Measurements from ENCODE around the gene LGMN. TPM values are rescaled to one million over a fixed set of nuclear protein-coding genes. Genes with fewer than 3 reads are reported as not detected.

LGMN gene
- total RNA-seq, 1 experiment from 2014 or later, result 20.0 TPM

- CTCF ChIA-PET, result interaction anchor here (0.6 kb wide), 1 partner anchor 106 kb away, joined by 3 read pairs; no protein-coding TSS in a partner anchor
- intact Hi-C loops (cut with micrococcal nuclease), result no loop called here
- H3K27me3 Mint-ChIP-seq (ENCODE audit: insufficient read depth, unreplicated experiment), result no peaks in the 10 kb centered on the region
Measured at GRCh38 chr14:92706386-92706785, 42.0 kb downstream of the LGMN start.

GRCh38 chr14:92704821-92705220 lies 43.6 kb downstream of the LGMN start:
- H3K27ac Mint-ChIP-seq (ENCODE audit: low read depth, unreplicated experiment), result no peak overlapping the region
- intact Hi-C loops (cut with micrococcal nuclease), result no loop called here
- CTCF ChIA-PET, result interaction anchor here (0.6 kb wide), 1 partner anchor 1230 kb away, joined by 4 read pairs; no protein-coding TSS in a partner anchor
- no peak overlapping the region for H3K4me3 Mint-ChIP-seq (ENCODE audit: unreplicated experiment)
- H3K36me3 Mint-ChIP-seq (ENCODE audit: insufficient read depth, unreplicated experiment), result peaks cover 12% of the 10 kb centered on the region
- no peak for DNase-seq (ENCODE audit: unreplicated experiment)
- POLR2A ChIA-PET, result no interaction called here
- no peak for TF ChIP-seq CTCF (IDR thresholded peaks at IDR 0.05; ENCODE audit: unreplicated experiment)
- H3K4me1 Mint-ChIP-seq (ENCODE audit: insufficient read depth, unreplicated experiment), result no peaks in the 10 kb centered on the region
- H3K27me3 Mint-ChIP-seq (ENCODE audit: insufficient read depth, unreplicated experiment), result no peaks in the 10 kb centered on the region
- no TSS peak for BruUV-seq (replicated peaks)
- H3K9me3 Mint-ChIP-seq (ENCODE audit: unreplicated experiment), result no peaks in the 10 kb centered on the region

More at GRCh38 chr14:92706386-92706785, 42.0 kb downstream of the LGMN start:
- H3K4me1 Mint-ChIP-seq (ENCODE audit: insufficient read depth, unreplicated experiment), result no peaks in the 10 kb centered on the region
- POLR2A ChIA-PET, result no interaction called here
- no peak overlapping the region for H3K4me3 Mint-ChIP-seq (ENCODE audit: unreplicated experiment)
- no peak for DNase-seq (ENCODE audit: unreplicated experiment)
- TF ChIP-seq CTCF (IDR thresholded peaks at IDR 0.05; ENCODE audit: unreplicated experiment), result no peak
- peaks cover 12% of the 10 kb centered on the region for H3K36me3 Mint-ChIP-seq (ENCODE audit: insufficient read depth, unreplicated experiment)
- H3K9me3 Mint-ChIP-seq (ENCODE audit: unreplicated experiment), result no peaks in the 10 kb centered on the region
- no TSS peak for BruUV-seq (replicated peaks)
- no peak overlapping the region for H3K27ac Mint-ChIP-seq (ENCODE audit: low read depth, unreplicated experiment)

GRCh38 chr14:92704036-92704804 lies 44.2 kb downstream of the LGMN start:
- CTCF ChIA-PET, result interaction anchor here (0.8 to 1.0 kb wide), 2 partner anchors 13 to 17 kb away, joined by 3 to 5 read pairs; no protein-coding TSS in a partner anchor
- no peak for TF ChIP-seq CTCF (IDR thresholded peaks at IDR 0.05; ENCODE audit: unreplicated experiment)

GRCh38 chr14:92703516-92703915 lies 44.9 kb downstream of the LGMN start:
- ChIA-PET CTCF (interaction anchor here (0.8 to 1.0 kb wide), 2 partner anchors 13 to 17 kb away, joined by 3 to 5 read pairs; no protein-coding TSS in a partner anchor), POLR2A (no interaction called here)
- H3K4me1 Mint-ChIP-seq (ENCODE audit: insufficient read depth, unreplicated experiment), result no peaks in the 10 kb centered on the region
- H3K4me3 Mint-ChIP-seq (ENCODE audit: unreplicated experiment), result no peak overlapping the region
- no peak for DNase-seq (ENCODE audit: unreplicated experiment)
- no peaks in the 10 kb centered on the region for H3K9me3 Mint-ChIP-seq (ENCODE audit: unreplicated experiment)
- BruUV-seq (replicated peaks), result no TSS peak
- no peaks in the 10 kb centered on the region for H3K27me3 Mint-ChIP-seq (ENCODE audit: insufficient read depth, unreplicated experiment)
- intact Hi-C loops (cut with micrococcal nuclease), result no loop called here
- TF ChIP-seq CTCF (IDR thresholded peaks at IDR 0.05; ENCODE audit: unreplicated experiment), result no peak
- peaks cover 12% of the 10 kb centered on the region for H3K36me3 Mint-ChIP-seq (ENCODE audit: insufficient read depth, unreplicated experiment)
- H3K27ac Mint-ChIP-seq (ENCODE audit: low read depth, unreplicated experiment), result no peak overlapping the region

More at GRCh38 chr14:92704036-92704804, 44.2 kb downstream of the LGMN start:
- Mint-ChIP-seq H3K36me3 (ENCODE audit: insufficient read depth, unreplicated experiment) (peaks cover 12% of the 10 kb centered on the region), H3K4me1 (ENCODE audit: insufficient read depth, unreplicated experiment) (no peaks in the 10 kb centered on the region), H3K4me3 (ENCODE audit: unreplicated experiment) (no peak overlapping the region), H3K9me3 (ENCODE audit: unreplicated experiment) (no peaks in the 10 kb centered on the region), H3K27ac (ENCODE audit: low read depth, unreplicated experiment) (no peak overlapping the region), H3K27me3 (ENCODE audit: insufficient read depth, unreplicated experiment) (no peaks in the 10 kb centered on the region)
- intact Hi-C loops (cut with micrococcal nuclease), result no loop called here
- BruUV-seq (replicated peaks), result no TSS peak
- POLR2A ChIA-PET, result no interaction called here
- DNase-seq (ENCODE audit: unreplicated experiment), result no peak
